Endothelial cell of umbilical vein (primary cell): Measurements from ENCODE around the gene CLDN7. TPM values are rescaled to one million over a fixed set of nuclear protein-coding genes. Genes with fewer than 3 reads are reported as not detected.

ENCODE experiments used
- BruUV-seq: library from RNA; stranded (reverse); fragments of 400-500 nt; replicated peaks from 2 replicates; lab custom pipeline; 2021; lab: Mats Ljungman, UMichigan
- CTCF ChIA-PET: fragments of 300-600, 350-600 bp; sonication (Branson Sonifier 250); formaldehyde crosslinking; loops from one replicate; lab custom pipeline; 2021; ENCODE audit warnings: antibody characterized with exemption, inconsistent platforms; lab: Charles Lee
- POLR2A ChIA-PET: fragments of 300-600, 350-600 bp; sonication (Branson Sonifier 250); formaldehyde crosslinking; loops from one replicate; lab custom pipeline; 2021; ENCODE audit warnings: antibody characterized with exemption, inconsistent platforms; lab: Charles Lee
- DNase-seq: peaks from one replicate; pipeline ENCODE4 v3.0.0-alpha.2; 2011; ENCODE audit warnings: low read depth, low spot score
- FAIRE-seq: peaks from 2 replicates; lab custom pipeline; 2011; peaks lifted over from hg19 to GRCh38; lab: Jason Lieb, UNC
- H2AFZ ChIP-seq: 2 replicates; pipeline ENCODE4 v1.6.0; 2012; ENCODE audit warnings: low read depth, low read length, control low read depth, inconsistent platforms
- H3K27ac ChIP-seq: 2 replicates; pipeline ENCODE4 v1.5.1; 2011; ENCODE audit warnings: low read depth, mild to moderate bottlenecking, control low read depth, low read length, moderate library complexity; ENCODE audit not compliant: insufficient read depth
- H3K27me3 ChIP-seq, 2 experiments: 2 replicates each; pipeline versions ENCODE4 v1.6.0 to v1.6.1; 2011; ENCODE audit warnings: low read length in 2 of 2, mixed read lengths in 1 of 2; ENCODE audit not compliant: control insufficient read depth in 2 of 2, insufficient read depth in 2 of 2
- H3K36me3 ChIP-seq, 2 experiments: 2 replicates in 1 of 2; 3 replicates in 1 of 2; pipeline ENCODE4 v1.5.1; 2011; ENCODE audit warnings: low read length in 2 of 2, mild to moderate bottlenecking in 1 of 2, moderate library complexity in 1 of 2; ENCODE audit not compliant: control insufficient read depth in 2 of 2, insufficient read depth in 2 of 2; ENCODE audit errors: extremely low read depth in 1 of 2
- H3K4me1 ChIP-seq: 3 replicates; pipeline ENCODE4 v1.5.1; 2011; ENCODE audit warnings: mild to moderate bottlenecking, low read length; ENCODE audit not compliant: control insufficient read depth, insufficient read depth; ENCODE audit errors: extremely low read depth
- H3K4me2 ChIP-seq: 2 replicates; pipeline ENCODE4 v1.6.1; 2011; ENCODE audit warnings: low read length, control low read depth, mixed read lengths; ENCODE audit not compliant: insufficient read depth
- H3K4me3 ChIP-seq, 3 experiments: fragments of 200-600 bp in 1 of 3; sonication (generic), shearing (Covaris generic) in 1 of 3; replicated peaks in 1 of 3; 2 replicates each; pipeline ENCODE4 v1.5.1; 2011 to 2016; ENCODE audit warnings: control low read depth in 3 of 3, low read length in 3 of 3, mild to moderate bottlenecking in 2 of 3, inconsistent platforms in 1 of 3, low read depth in 1 of 3, moderate library complexity in 1 of 3; ENCODE audit not compliant: insufficient read depth in 1 of 3
- H3K79me2 ChIP-seq: 2 replicates; pipeline ENCODE4 v1.6.0; 2012; ENCODE audit warnings: low read length, inconsistent platforms; ENCODE audit not compliant: control insufficient read depth, insufficient read depth
- H3K9ac ChIP-seq: replicated peaks from 2 replicates; pipeline ENCODE3; 2011; ENCODE audit warnings: low read length, control low read depth; ENCODE audit not compliant: insufficient read depth; ENCODE audit errors: extremely low read depth
- H3K9me1 ChIP-seq: replicated peaks from 3 replicates; pipeline ENCODE4 v1.6.0; 2011; ENCODE audit warnings: mild to moderate bottlenecking, low read length; ENCODE audit not compliant: control insufficient read depth, insufficient read depth; ENCODE audit errors: extremely low read depth
- H3K9me3 ChIP-seq: replicated peaks from 2 replicates; pipeline ENCODE4 v1.5.1; 2012; ENCODE audit warnings: low read length, inconsistent platforms; ENCODE audit not compliant: control insufficient read depth, insufficient read depth
- H4K20me1 ChIP-seq: replicated peaks from 2 replicates; pipeline ENCODE3; 2011; ENCODE audit warnings: mild to moderate bottlenecking, low read length; ENCODE audit not compliant: control insufficient read depth, insufficient read depth; ENCODE audit errors: extremely low read depth
- FOS ChIP-seq: IDR thresholded peaks from 2 replicates; pipeline ENCODE4 v1.6.1; 2011; ENCODE audit warnings: mild to moderate bottlenecking, low read length, moderate library complexity, borderline replicate concordance; ENCODE audit not compliant: insufficient read depth
- MAX ChIP-seq: IDR thresholded peaks from 2 replicates; pipeline ENCODE4 v1.6.1; 2011; ENCODE audit not compliant: insufficient read depth, insufficient read length
- MYC ChIP-seq: IDR thresholded peaks from one replicate; pipeline ENCODE4 v1.6.1; 2011; ENCODE audit warnings: mild to moderate bottlenecking, low read depth, low read length
- POLR2A ChIP-seq: IDR thresholded peaks from 2 replicates; pipeline ENCODE4 v1.6.1; 2012; ENCODE audit warnings: low read depth, mild to moderate bottlenecking, control low read depth, low read length
- dilution Hi-C: fragments of 300-500 bp; cut with MboI; formaldehyde crosslinking; loops from one replicate; pipeline ENCODE4 v1.15.0; 2019; ENCODE audit warnings: low sequenced_read_pairs; ENCODE audit not compliant: extremely low pct_ligation_motif_present
- intact Hi-C: fragments of 100-400 bp; cut with micrococcal nuclease; formaldehyde crosslinking; loops from one replicate; pipeline ENCODE4 v1.10.0; 2022
- polyA plus RNA-seq, 4 experiments: library from polyadenylated mRNA; depleted of rRNA in 3 of 4; stranded (reverse) in 3 of 4; unstranded in 1 of 4; fragments of >200 nt; gene quantifications; 2 replicates each; pipeline versions ENCODE4 v1.2.1 to v1.2.3, GENCODE V29; 2011 to 2012; ENCODE audit warnings: missing spikeins in 1 of 4
- total RNA-seq: library from RNA; stranded (reverse); gene quantifications from 2 replicates; pipeline ENCODE4 v1.2.3, GENCODE V29; 2021

The CLDN7 gene
- total and polyA plus RNA-seq, 2 donors (not counting 3 experiments of a cell fraction or from before 2014, with no cell fraction given): 25.4 to 25.7 TPM

GRCh38 chr17:7285679-7286078 lies 23.4 kb upstream of the CLDN7 start:
- TF ChIP-seq MYC (no peak), POLR2A (no peak), FOS (no peak)
- Histone ChIP-seq H2AFZ (no peak overlapping the region), H3K4me1 (peaks cover 9% of the 10 kb centered on the region), H4K20me1 (no peaks in the 10 kb centered on the region), H3K4me3 (no peak overlapping the region), H3K36me3 (no peaks in the 10 kb centered on the region), H3K27me3 (peaks cover 8 to 20% of the 10 kb centered on the region in 2 experiments), H3K4me2 (no peak overlapping the region), H3K9me1 (no peaks in the 10 kb centered on the region), H3K9ac (no peak overlapping the region), H3K79me2 (no peaks in the 10 kb centered on the region), H3K9me3 (no peaks in the 10 kb centered on the region), H3K27ac (no peak overlapping the region)
- no peak for FAIRE-seq
- dilution Hi-C loops: no loop called here
- intact Hi-C loops: no loop called here
- ChIA-PET POLR2A (no interaction called here), CTCF (interaction anchor here (1.2 to 10.2 kb wide), 3 partner anchors 11 to 65 kb away, joined by 4 to 170 read pairs (median 5); no protein-coding TSS in a partner anchor)
- DNase-seq: no peak
- BruUV-seq: no TSS peak

- Histone ChIP-seq H3K79me2 (no peaks in the 10 kb centered on the region), H3K9ac (no peak overlapping the region), H3K9me3 (no peaks in the 10 kb centered on the region), H2AFZ (no peak overlapping the region), H3K36me3 (no peaks in the 10 kb centered on the region), H3K4me3 (no peak overlapping the region), H3K4me2 (no peak overlapping the region), H3K27ac (no peak overlapping the region), H3K9me1 (no peaks in the 10 kb centered on the region), H4K20me1 (no peaks in the 10 kb centered on the region), H3K27me3 (peaks cover 8 to 19% of the 10 kb centered on the region in 2 experiments), H3K4me1 (peaks cover 9% of the 10 kb centered on the region)
- POLR2A ChIA-PET: no interaction called here
- CTCF ChIA-PET: interaction anchor here (0.6 to 10.2 kb wide), 3 partner anchors 12 to 20 kb away, joined by 3 to 170 read pairs (median 5); no protein-coding TSS in a partner anchor
- TF ChIP-seq MAX: no peak
- dilution Hi-C loops (no loop called here), intact Hi-C loops (no loop called here)
- FAIRE-seq: no peak
- BruUV-seq: no TSS peak
- no peak for DNase-seq
Observed at GRCh38 chr17:7284911-7285310, 22.6 kb upstream of the CLDN7 start.
